Left lung (tissue), 10 donors: ENCODE results near the gene HRC. TPM values are rescaled to one million over a fixed set of nuclear protein-coding genes. Genes with fewer than 3 reads are reported as not detected.

Source experiments
- ATAC-seq: fragments of 200-7000 bp; cut with Tn5 transposase; one replicate; pipeline ENCODE4 v1.9.1; 2020; ENCODE audit warnings: moderate library complexity
- DNase-seq, 4 donors: peaks; one replicate each; pipeline ENCODE4 v3.0.0-alpha.2; 2013 to 2020
- H3K27ac ChIP-seq, 2 donors: fragments of 200-600 bp; sonication (generic) in 1 of 2; one replicate each; pipeline versions ENCODE4 v1.5.0 to v1.8.0; 2020 to 2021
- H3K27me3 ChIP-seq, 2 donors: fragments of 200-600 bp; sonication (generic) in 1 of 2; one replicate each; pipeline versions ENCODE4 v1.5.0 to v1.8.0; 2020 to 2021
- H3K36me3 ChIP-seq, 2 donors: fragments of 200-600 bp; sonication (generic) in 1 of 2; one replicate each; pipeline versions ENCODE4 v1.5.0 to v1.8.0; 2020 to 2021
- H3K4me1 ChIP-seq, 2 donors: fragments of 200-600 bp; one replicate each; pipeline ENCODE4 v1.8.0; 2021
- H3K4me3 ChIP-seq, 2 donors: fragments of 200-600 bp; sonication (generic) in 1 of 2; one replicate each; pipeline versions ENCODE4 v1.5.0 to v1.8.0; 2020 to 2021; ENCODE audit warnings: mild to moderate bottlenecking in 1 of 2
- H3K9me3 ChIP-seq, 2 donors: fragments of 200-600 bp; sonication (generic) in 1 of 2; one replicate each; pipeline versions ENCODE4 v1.5.0 to v1.8.0; 2020 to 2021
- CTCF ChIP-seq, 2 donors: fragments of 200-600 bp; sonication (generic) in 1 of 2; IDR thresholded peaks; one replicate each; pipeline versions ENCODE4 v1.5.0 to v1.8.0; 2021; ENCODE audit warnings: antibody characterized with exemption in 2 of 2
- intact Hi-C, 2 donors: fragments of 100-400 bp; cut with DNase I; formaldehyde crosslinking; loops; one replicate each; pipeline versions ENCODE4 v1.11.2 to v1.14.2; 2022
- polyA plus RNA-seq, 6 donors: library from polyadenylated mRNA; unstranded; fragments of 120-200 nt; gene quantifications; one replicate each; pipeline ENCODE4 v1.2.1, GENCODE V29; 2013; ENCODE audit not compliant: insufficient read length in 6 of 6
- total RNA-seq, 2 donors: library from RNA; stranded (reverse); fragmentation: NEBNext Ultra II Directional; extraction: Animal tissue kit (Norgen Biotek cat#: 25700); gene quantifications; one replicate each; pipeline ENCODE4 v1.2.1, GENCODE V29; 2021
- donor health status: DM: no; HTN: yes; CAD: no.
- donor health status: DM: no; HTN: no; CAD: no.

HRC gene
- total and polyA plus RNA-seq, 8 donors: 0.26 to 16.4 (median 9.5) TPM

GRCh38 chr19:49111218-49111998, 43.8 kb downstream of the HRC start:
- no peak for TF ChIP-seq CTCF (IDR thresholded peaks at IDR 0.05)
- no peak for ATAC-seq
- DNase-seq: no peak

GRCh38 chr19:49110567-49110966, 44.6 kb downstream of the HRC start:
- peaks cover 0 to 38% of the 10 kb centered on the region in 2 donors for H3K36me3 ChIP-seq
- no peaks in the 10 kb centered on the region for H3K9me3 ChIP-seq
- TF ChIP-seq CTCF (IDR thresholded peaks at IDR 0.05): no peak
- intact Hi-C loops: no loop called here
- H3K4me3 ChIP-seq: no peak overlapping the region
- no peak for DNase-seq
- H3K27me3 ChIP-seq: no peaks in the 10 kb centered on the region
- H3K4me1 ChIP-seq: peaks cover 4 to 20% of the 10 kb centered on the region in 2 donors
- no peak overlapping the region for H3K27ac ChIP-seq
- no peak for ATAC-seq

More at GRCh38 chr19:49111218-49111998, 43.8 kb downstream of the HRC start:
- H3K4me3 ChIP-seq: no peak overlapping the region
- no peak overlapping the region for H3K27ac ChIP-seq
- no peaks in the 10 kb centered on the region for H3K9me3 ChIP-seq
- H3K27me3 ChIP-seq: no peaks in the 10 kb centered on the region
- intact Hi-C loops: no loop called here
- peaks cover 0 to 30% of the 10 kb centered on the region in 2 donors for H3K36me3 ChIP-seq
- H3K4me1 ChIP-seq: peaks cover 4 to 28% of the 10 kb centered on the region in 2 donors

DNA sequence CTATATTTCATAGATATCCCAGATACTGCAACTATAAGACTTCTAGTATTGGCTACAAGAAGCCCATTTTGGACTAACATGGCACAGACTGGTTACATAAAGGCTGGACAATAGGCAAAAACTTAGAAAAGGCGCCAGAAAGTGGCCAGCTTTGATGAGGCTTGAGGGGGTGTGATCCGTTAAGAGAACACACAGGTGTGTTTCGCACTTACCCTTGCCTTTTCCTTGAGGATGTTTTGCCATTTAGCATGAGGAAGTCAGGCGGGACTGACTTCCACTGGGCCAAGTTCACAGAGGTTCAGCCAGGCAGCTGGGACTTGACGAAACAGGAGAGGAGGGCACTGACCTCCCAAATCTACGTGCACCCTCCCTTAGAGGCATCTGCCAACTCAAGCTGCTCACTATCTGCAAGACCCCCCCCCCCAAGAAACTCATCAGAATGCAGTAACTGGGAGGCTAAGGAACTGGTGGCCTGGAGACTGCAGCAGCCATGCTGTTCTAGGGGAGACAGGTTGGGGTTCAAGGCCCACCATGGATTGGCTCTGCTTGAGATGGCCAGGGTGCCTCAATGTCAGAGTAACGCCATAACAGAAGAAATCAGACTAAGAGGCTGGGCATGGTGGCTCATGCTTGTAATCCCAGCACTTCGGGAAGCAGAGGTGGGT, 45.5 kb downstream of the HRC start:
- Histone ChIP-seq H3K36me3 (peaks cover 0 to 47% of the 10 kb centered on the region in 2 donors), H3K4me3 (no peak overlapping the region), H3K9me3 (no peaks in the 10 kb centered on the region), H3K27me3 (no peaks in the 10 kb centered on the region), H3K4me1 (peaks cover 4 to 12% of the 10 kb centered on the region in 2 donors), H3K27ac (no peak overlapping the region)
- ATAC-seq: no peak
- intact Hi-C loops: loop anchor here in 1 of 2 donors (10.0 kb wide), 1 partner anchor 95 kb away; no protein-coding TSS in a partner anchor
- no peak for TF ChIP-seq CTCF (IDR thresholded peaks at IDR 0.05)
- DNase-seq: no peak

GRCh38 chr19:49109051-49109450, 46.1 kb downstream of the HRC start:
- DNase-seq (no peak), ATAC-seq (no peak)
- Histone ChIP-seq H3K4me3 (no peak overlapping the region), H3K9me3 (no peaks in the 10 kb centered on the region), H3K4me1 (peaks cover 4 to 10% of the 10 kb centered on the region in 2 donors), H3K27me3 (no peaks in the 10 kb centered on the region), H3K27ac (no peak overlapping the region), H3K36me3 (peaks cover 0 to 53% of the 10 kb centered on the region in 2 donors)
- no peak for TF ChIP-seq CTCF (IDR thresholded peaks at IDR 0.05)
- intact Hi-C loops: loop anchor here in 1 of 2 donors (10.0 kb wide), 1 partner anchor 96 kb away; no protein-coding TSS in a partner anchor
